H1 (cell line): ENCODE measurements around the gene LHX5. TPM values are rescaled to one million over a fixed set of nuclear protein-coding genes. Genes with fewer than 3 reads are reported as not detected.

Source experiments
- CTCF ChIA-PET: fragments of 300-600 bp; sonication (Branson Sonifier 250); formaldehyde crosslinking; loops from one replicate; lab custom pipeline; 2021; ENCODE audit not compliant: partially characterized antibody; lab: Charles Lee
- POLR2A ChIA-PET: fragments of 300-600 bp; sonication (Branson Sonifier 250); formaldehyde crosslinking; loops from one replicate; lab custom pipeline; 2021; ENCODE audit warnings: inconsistent platforms; ENCODE audit not compliant: partially characterized antibody; lab: Charles Lee
- DNase-seq, 2 experiments: peaks; one replicate each; pipeline versions ENCODE4 v3.0.0 to v3.0.0-alpha.2; 2010 to 2022; ENCODE audit warnings: low spot score in 2 of 2, low read depth in 1 of 2, mixed read lengths in 1 of 2
- FAIRE-seq: peaks from 2 replicates; lab custom pipeline; 2011; peaks lifted over from hg19 to GRCh38; lab: Jason Lieb, UNC
- H2AFZ ChIP-seq: 2 replicates; pipeline ENCODE4 v1.8.1; 2012; ENCODE audit warnings: low read length, inconsistent platforms
- H2AK5ac ChIP-seq: 2 replicates; pipeline ENCODE4 v1.6.1; 2013; ENCODE audit warnings: low read depth, low read length
- H2BK120ac ChIP-seq: replicated peaks from 2 replicates; pipeline ENCODE3; 2013; ENCODE audit warnings: low read depth, low read length, inconsistent platforms
- H2BK12ac ChIP-seq: 2 replicates; pipeline ENCODE4 v1.6.1; 2013; ENCODE audit warnings: low read depth, low read length
- H2BK15ac ChIP-seq: 2 replicates; pipeline ENCODE4 v1.6.1; 2013; ENCODE audit warnings: low read length
- H2BK20ac ChIP-seq: 2 replicates; pipeline ENCODE4 v1.6.1; 2013; ENCODE audit warnings: low read length
- H2BK5ac ChIP-seq: 2 replicates; pipeline ENCODE4 v1.6.1; 2013; ENCODE audit warnings: low read depth, low read length
- H3K14ac ChIP-seq: 2 replicates; pipeline ENCODE4 v1.6.1; 2013; ENCODE audit warnings: inconsistent platforms; ENCODE audit not compliant: insufficient read length
- H3K18ac ChIP-seq: 2 replicates; pipeline ENCODE4 v1.6.1; 2013; ENCODE audit warnings: low read length; ENCODE audit errors: extremely low read depth
- H3K23ac ChIP-seq: 2 replicates; pipeline ENCODE4 v1.6.1; 2013; ENCODE audit warnings: inconsistent platforms; ENCODE audit not compliant: insufficient read length
- H3K23me2 ChIP-seq: 2 replicates; pipeline ENCODE4 v1.6.1; 2013; ENCODE audit warnings: low read depth, low read length
- H3K27ac ChIP-seq: 2 replicates; pipeline ENCODE4 v1.6.1; 2011; ENCODE audit warnings: low read depth, low read length, inconsistent platforms
- H3K27me3 ChIP-seq, 4 experiments: replicated peaks in 1 of 4; 1 replicate in 1 of 4; 2 replicates in 3 of 4; pipeline versions ENCODE4 v1.6.1 to v1.8.1; 2011 to 2013; ENCODE audit warnings: low read length in 3 of 4, mild to moderate bottlenecking in 3 of 4, inconsistent platforms in 2 of 4, mixed read lengths in 2 of 4, moderate library complexity in 1 of 4; ENCODE audit not compliant: control insufficient read depth in 3 of 4, insufficient read depth in 3 of 4; ENCODE audit errors: extremely low read depth in 1 of 4
- H3K36me3 ChIP-seq, 4 experiments: 2 replicates each; pipeline versions ENCODE4 v1.6.1 to v1.8.1; 2011 to 2013; ENCODE audit warnings: mild to moderate bottlenecking in 4 of 4, low read length in 3 of 4, moderate library complexity in 2 of 4, control low read depth in 1 of 4, inconsistent platforms in 1 of 4; ENCODE audit not compliant: insufficient read depth in 4 of 4, control insufficient read depth in 2 of 4
- H3K4ac ChIP-seq: replicated peaks from 2 replicates; pipeline ENCODE3; 2013; ENCODE audit warnings: low read length, low read depth, mixed read lengths, inconsistent platforms; ENCODE audit not compliant: insufficient read length
- H3K4me1 ChIP-seq, 4 experiments: replicated peaks in 1 of 4; 1 replicate in 1 of 4; 2 replicates in 3 of 4; pipeline versions ENCODE4 v1.6.1 to v1.8.1; 2011 to 2013; ENCODE audit warnings: low read length in 3 of 4, inconsistent platforms in 2 of 4, mixed read lengths in 1 of 4; ENCODE audit not compliant: insufficient read depth in 4 of 4, control insufficient read depth in 3 of 4
- H3K4me2 ChIP-seq, 2 experiments: 2 replicates each; pipeline versions ENCODE4 v1.6.1 to v1.8.1; 2011 to 2013; ENCODE audit warnings: low read depth in 2 of 2, low read length in 2 of 2, control low read depth in 1 of 2, inconsistent platforms in 1 of 2, mild to moderate bottlenecking in 1 of 2; ENCODE audit not compliant: insufficient read depth in 1 of 2
- H3K4me3 ChIP-seq, 4 experiments: fragments of 200-600, 300-600 bp in 1 of 4; sonication (generic), shearing (Covaris generic), sonication (Bioruptor Twin) in 1 of 4; 2 replicates each; pipeline versions ENCODE4 v1.5.1 to v1.8.1; 2011 to 2016; ENCODE audit warnings: low read length in 4 of 4, low read depth in 3 of 4, control low read depth in 2 of 4, inconsistent platforms in 2 of 4, mild to moderate bottlenecking in 2 of 4, mixed read lengths in 1 of 4, moderate library complexity in 1 of 4; ENCODE audit not compliant: insufficient read depth in 2 of 4; ENCODE audit errors: extremely low read depth in 1 of 4
- H3K56ac ChIP-seq: replicated peaks from 2 replicates; pipeline ENCODE3; 2013; ENCODE audit warnings: low read depth, mild to moderate bottlenecking, mixed read lengths, low read length, inconsistent platforms; ENCODE audit not compliant: insufficient read length
- H3K79me1 ChIP-seq: 2 replicates; pipeline ENCODE4 v1.6.1; 2013; ENCODE audit warnings: low read depth, low read length, control low read depth
- H3K79me2 ChIP-seq, 2 experiments: 2 replicates each; pipeline versions ENCODE4 v1.6.1 to v1.8.1; 2012 to 2013; ENCODE audit warnings: low read length in 2 of 2, mild to moderate bottlenecking in 2 of 2, inconsistent platforms in 1 of 2; ENCODE audit not compliant: insufficient read depth in 2 of 2, control insufficient read depth in 1 of 2
- H3K9ac ChIP-seq, 4 experiments: replicated peaks in 1 of 4; 1 replicate in 1 of 4; 2 replicates in 3 of 4; pipeline versions ENCODE4 v1.6.1 to v1.8.1; 2011 to 2013; ENCODE audit warnings: low read depth in 3 of 4, low read length in 3 of 4, control low read depth in 2 of 4, mild to moderate bottlenecking in 2 of 4, moderate library complexity in 2 of 4, inconsistent platforms in 1 of 4; ENCODE audit errors: extremely low read depth in 1 of 4
- H3K9me3 ChIP-seq, 2 experiments: 2 replicates each; pipeline versions ENCODE4 v1.6.1 to v1.8.1; 2012 to 2013; ENCODE audit warnings: mild to moderate bottlenecking in 2 of 2, moderate library complexity in 2 of 2, control low read depth in 1 of 2, inconsistent platforms in 1 of 2, low read depth in 1 of 2, low read length in 1 of 2, mixed read lengths in 1 of 2; ENCODE audit not compliant: insufficient read depth in 2 of 2
- H4K20me1 ChIP-seq, 2 experiments: replicated peaks in 1 of 2; 2 replicates each; pipeline versions ENCODE3 to v1.8.1; 2011 to 2013; ENCODE audit warnings: inconsistent platforms in 2 of 2, low read length in 2 of 2, mild to moderate bottlenecking in 1 of 2; ENCODE audit not compliant: insufficient read depth in 2 of 2, control insufficient read depth in 1 of 2
- H4K5ac ChIP-seq: 2 replicates; pipeline ENCODE4 v1.6.1; 2013; ENCODE audit warnings: low read length, low read depth, mixed read lengths, inconsistent platforms; ENCODE audit not compliant: insufficient read length
- H4K8ac ChIP-seq: 2 replicates; pipeline ENCODE4 v1.8.0; 2013; ENCODE audit warnings: mild to moderate bottlenecking, moderate library complexity, low read length, inconsistent platforms; ENCODE audit not compliant: insufficient read depth; ENCODE audit errors: extremely low read depth
- H4K91ac ChIP-seq: replicated peaks from 2 replicates; pipeline ENCODE3; 2013; ENCODE audit warnings: low read length, mixed read lengths, inconsistent platforms; ENCODE audit not compliant: insufficient read length
- BACH1 ChIP-seq: IDR thresholded peaks from 2 replicates; pipeline ENCODE4 v1.6.1; 2012; ENCODE audit warnings: low read length, improper control_type of control experiment
- CTBP2 ChIP-seq: IDR thresholded peaks from 2 replicates; pipeline ENCODE4 v1.7.0; 2011; ENCODE audit warnings: borderline replicate concordance, mild to moderate bottlenecking, moderate library complexity, mixed read lengths, low read length; ENCODE audit not compliant: insufficient read depth, insufficient read length
- E2F6 ChIP-seq: IDR thresholded peaks from 2 replicates; pipeline ENCODE4 v1.6.1; 2012; ENCODE audit warnings: inconsistent platforms
- EZH2 ChIP-seq: fragments of 200-600 bp; sonication (generic); IDR thresholded peaks from 2 replicates; pipeline ENCODE4 v1.7.1; 2012; ENCODE audit warnings: low read depth, mild to moderate bottlenecking, moderate library complexity, low read length, inconsistent platforms; ENCODE audit not compliant: severe bottlenecking
- HDAC2 ChIP-seq, 2 experiments: fragments of 300-600 bp in 1 of 2; sonication (generic) in 1 of 2; IDR thresholded peaks; 2 replicates each; pipeline ENCODE4 v1.6.1; 2011 to 2012; ENCODE audit warnings: low read depth in 2 of 2, low read length in 2 of 2, mild to moderate bottlenecking in 2 of 2, moderate library complexity in 2 of 2, borderline replicate concordance in 1 of 2, inconsistent platforms in 1 of 2
- KDM1A ChIP-seq: fragments of 200-600, 300-600 bp; sonication (generic); IDR thresholded peaks from 2 replicates; pipeline ENCODE4 v1.7.1; 2016; ENCODE audit warnings: mild to moderate bottlenecking, low read length, borderline replicate concordance
- PHF8 ChIP-seq: fragments of 200-600 bp; sonication (generic); conservative IDR thresholded peaks from 2 replicates; pipeline ENCODE4 v1.7.1; 2012; ENCODE audit warnings: low read depth, mild to moderate bottlenecking, inconsistent platforms, low read length, moderate library complexity
- RAD21 ChIP-seq, 2 experiments: IDR thresholded peaks in 1 of 2; conservative IDR thresholded peaks in 1 of 2; 2 replicates each; pipeline ENCODE4 v1.6.1; 2011; ENCODE audit warnings: low read depth in 2 of 2, low read length in 2 of 2, improper control_type of control experiment in 1 of 2, inconsistent platforms in 1 of 2, mild to moderate bottlenecking in 1 of 2, moderate library complexity in 1 of 2
- SIRT6 ChIP-seq: IDR thresholded peaks from one replicate; pipeline ENCODE4 v1.7.1; 2012; ENCODE audit warnings: low read length, inconsistent platforms
- SP2 ChIP-seq: IDR thresholded peaks from 2 replicates; pipeline ENCODE4 v1.6.1; 2012; ENCODE audit warnings: mild to moderate bottlenecking, low read length, inconsistent platforms
- SUZ12 ChIP-seq: fragments of 200-600 bp; sonication (generic); IDR thresholded peaks from 2 replicates; pipeline ENCODE4 v1.6.1; 2012; ENCODE audit warnings: mild to moderate bottlenecking, inconsistent platforms, low read length, moderate library complexity, mixed read lengths
- WGBS, 2 experiments: shearing (Covaris generic) in 1 of 2; methylation state at CpG; one replicate each; pipeline versions ENCODE4 v1.1.6 to v1.1.7; 2013 to 2015; ENCODE audit warnings: low lambda C conversion rate in 2 of 2, mixed read lengths in 2 of 2, inconsistent platforms in 1 of 2, low coverage in 1 of 2, missing lambda C conversion rate in 1 of 2; ENCODE audit not compliant: insufficient replicate concordance in 2 of 2, insufficient coverage in 1 of 2, insufficient read length in 1 of 2; ENCODE audit errors: extremely low coverage in 1 of 2, missing lambda C conversion rate in 1 of 2; 5-methylcytosine and 5-hydroxymethylcytosine counted together
- polyA plus RNA-seq, 7 experiments: library from polyadenylated mRNA; depleted of rRNA in 3 of 7; stranded (reverse) in 5 of 7; unstranded in 2 of 7; fragments of >200 nt in 5 of 7; fragments of 200-250 nt in 2 of 7; gene quantifications; 1 replicate in 5 of 7; 2 replicates in 1 of 7; 4 replicates in 1 of 7; pipeline versions ENCODE4 v1.2.1 to v1.2.3, GENCODE V29; 2011 to 2013; ENCODE audit warnings: missing spikeins in 2 of 7, mixed read lengths in 2 of 7
- total RNA-seq: library from RNA; stranded (reverse); fragmentation: NEBNext Ultra II Directional; extraction: Animal tissue kit (Norgen Biotek cat#: 25700); gene quantifications from 2 replicates; pipeline ENCODE4 v1.2.1, GENCODE V29; 2021

Gene LHX5
- total and polyA plus RNA-seq, 2 of the 8 experiments (the other 6 are each of a cell fraction or from before 2014, with no cell fraction given), result 0.47 to 1.1 TPM

GRCh38 chr12:113497693-113498092 lies 26.0 kb upstream of the LHX5 start:
- Histone ChIP-seq H3K4ac (no peak overlapping the region), H3K23ac (no peak overlapping the region), H3K14ac (no peak overlapping the region), H3K56ac (no peak overlapping the region), H3K27me3 (peaks cover 0 to 3% (median 0%) of the 10 kb centered on the region in 4 experiments; a peak in 1 of 7 replicates), H3K36me3 (no peaks in the 10 kb centered on the region), H2BK20ac (peak overlapping the region; percentile 96), H4K91ac (no peak overlapping the region), H4K8ac (no peak overlapping the region), H4K5ac (no peak overlapping the region), H2BK5ac (no peak overlapping the region), H3K18ac (0 out of 2 replicates have a peak overlapping the region, but pooled peaks have one; percentile 60), H3K23me2 (peaks cover 13% of the 10 kb centered on the region), H3K9ac (no peak overlapping the region), H3K4me1 (peaks cover 6 to 18% (median 13%) of the 10 kb centered on the region in 4 experiments), H3K27ac (no peak overlapping the region), H2AFZ (no peak overlapping the region), H3K4me2 (no peak overlapping the region), H2BK15ac (peak overlapping the region; percentile 85), H3K79me2 (no peaks in the 10 kb centered on the region), H2AK5ac (peak overlapping the region; percentile 88; the same call in 1 of the 2 replicates), H3K4me3 (no peak overlapping the region), H4K20me1 (no peaks in the 10 kb centered on the region), H2BK12ac (peak overlapping the region; percentile 93), H3K79me1 (peaks cover 2% of the 10 kb centered on the region; the same call in 1 of the 2 replicates), H3K9me3 (no peaks in the 10 kb centered on the region), H2BK120ac (no peak overlapping the region)
- ChIA-PET CTCF (interaction anchor here (0.8 to 1.3 kb wide), 2 partner anchors 17 to 18 kb away, joined by 3 read pairs; no protein-coding TSS in a partner anchor), POLR2A (no interaction called here)
- DNase-seq, result no peak
- no peak for FAIRE-seq
- WGBS, 2 experiments, result 89% methylated on average over 7 of the region's 7 CpGs; no CpG with 5 or more reads in 1 of the 2 experiments
- no peak for TF ChIP-seq EZH2
- no peak for TF ChIP-seq KDM1A
- no peak for TF ChIP-seq PHF8
- no peak for TF ChIP-seq E2F6
- TF ChIP-seq CTBP2, result no peak
- no peak for TF ChIP-seq SUZ12
- TF ChIP-seq RAD21 (IDR thresholded peaks at IDR 0.05 in 1 of 2, conservative IDR thresholded peaks at IDR 0.05 in 1 of 2; ENCODE audit: low read depth in 2 of 2, low read length in 2 of 2), result no peak
- no peak for TF ChIP-seq SP2
- TF ChIP-seq SIRT6, result no peak
- TF ChIP-seq HDAC2 (IDR thresholded peaks at IDR 0.05; ENCODE audit: borderline replicate concordance in 1 of 2, low read depth in 2 of 2, low read length in 2 of 2), result no peak
- no peak for TF ChIP-seq BACH1
